Left ventricle myocardium inferior (tissue), 1 donor: ENCODE data around the gene OTUD6A. TPM values are rescaled to one million over a fixed set of nuclear protein-coding genes. Genes with fewer than 3 reads are reported as not detected.

ENCODE experiments used
- DNase-seq: peaks from one replicate; pipeline ENCODE4 v3.0.0-alpha.2; 2020
- H3K27ac ChIP-seq: fragments of 200-600 bp; replicated peaks from 2 replicates; pipeline ENCODE4 v1.8.0; 2021
- H3K27me3 ChIP-seq: fragments of 200-600 bp; 2 replicates; pipeline ENCODE4 v1.8.0; 2021; ENCODE audit warnings: low read depth
- H3K36me3 ChIP-seq: fragments of 200-600 bp; 2 replicates; pipeline ENCODE4 v1.8.0; 2021
- H3K4me1 ChIP-seq: fragments of 200-600 bp; 2 replicates; pipeline ENCODE4 v1.8.0; 2021
- H3K4me3 ChIP-seq: fragments of 200-600 bp; 2 replicates; pipeline ENCODE4 v1.8.0; 2021; ENCODE audit warnings: mild to moderate bottlenecking, moderate library complexity
- H3K9me3 ChIP-seq: fragments of 200-600 bp; replicated peaks from 2 replicates; pipeline ENCODE4 v1.8.0; 2021
- intact Hi-C: fragments of 100-400 bp; cut with micrococcal nuclease; formaldehyde crosslinking; loops from one replicate; pipeline ENCODE4 v1.11.0; 2022
- total RNA-seq: library from RNA; stranded (reverse); fragmentation: NEBNext Ultra II Directional; extraction: Animal tissue kit (Norgen Biotek cat#: 25700); gene quantifications from one replicate; pipeline ENCODE4 v1.2.1, GENCODE V29; 2021
- TF ChIP-seq, protein P1 (sequence below): fragments of 200-600 bp; IDR thresholded peaks from 2 replicates; pipeline ENCODE4 v1.8.0; 2021; ENCODE audit warnings: antibody characterized with exemption, mild to moderate bottlenecking, borderline replicate concordance
- donor health status: DM: no; HTN: yes; CAD: no; lungs with severe emphysema.

The OTUD6A gene
- total RNA-seq, 1 donor from 2014 or later, result not detected

DNA sequence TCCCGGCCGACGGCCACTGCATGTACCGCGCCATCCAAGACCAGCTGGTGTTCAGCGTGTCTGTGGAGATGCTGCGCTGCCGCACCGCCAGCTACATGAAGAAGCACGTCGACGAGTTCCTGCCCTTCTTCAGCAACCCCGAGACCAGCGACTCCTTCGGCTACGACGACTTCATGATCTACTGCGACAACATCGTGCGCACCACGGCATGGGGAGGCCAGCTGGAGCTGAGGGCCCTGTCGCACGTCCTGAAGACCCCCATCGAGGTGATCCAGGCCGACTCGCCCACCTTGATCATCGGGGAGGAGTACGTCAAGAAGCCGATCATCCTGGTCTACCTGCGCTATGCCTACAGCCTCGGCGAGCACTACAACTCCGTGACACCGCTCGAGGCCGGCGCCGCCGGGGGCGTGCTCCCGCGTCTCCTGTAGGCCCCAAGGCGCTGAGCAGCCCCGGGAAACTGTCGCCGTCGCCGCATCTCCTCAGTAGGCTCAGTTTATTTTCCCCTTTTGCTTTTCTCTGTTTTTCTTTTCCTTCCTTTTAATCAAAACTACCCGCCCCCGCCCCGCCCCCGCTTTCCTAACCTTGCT, 799 bp downstream of the OTUD6A start:
- DNase-seq, result no peak
- Histone ChIP-seq H3K4me1 (no peaks in the 10 kb centered on the region), H3K27ac (no peak overlapping the region), H3K27me3 (no peaks in the 10 kb centered on the region), H3K9me3 (no peaks in the 10 kb centered on the region), H3K36me3 (no peaks in the 10 kb centered on the region), H3K4me3 (no peak overlapping the region)
- TF ChIP-seq, protein P1, sequence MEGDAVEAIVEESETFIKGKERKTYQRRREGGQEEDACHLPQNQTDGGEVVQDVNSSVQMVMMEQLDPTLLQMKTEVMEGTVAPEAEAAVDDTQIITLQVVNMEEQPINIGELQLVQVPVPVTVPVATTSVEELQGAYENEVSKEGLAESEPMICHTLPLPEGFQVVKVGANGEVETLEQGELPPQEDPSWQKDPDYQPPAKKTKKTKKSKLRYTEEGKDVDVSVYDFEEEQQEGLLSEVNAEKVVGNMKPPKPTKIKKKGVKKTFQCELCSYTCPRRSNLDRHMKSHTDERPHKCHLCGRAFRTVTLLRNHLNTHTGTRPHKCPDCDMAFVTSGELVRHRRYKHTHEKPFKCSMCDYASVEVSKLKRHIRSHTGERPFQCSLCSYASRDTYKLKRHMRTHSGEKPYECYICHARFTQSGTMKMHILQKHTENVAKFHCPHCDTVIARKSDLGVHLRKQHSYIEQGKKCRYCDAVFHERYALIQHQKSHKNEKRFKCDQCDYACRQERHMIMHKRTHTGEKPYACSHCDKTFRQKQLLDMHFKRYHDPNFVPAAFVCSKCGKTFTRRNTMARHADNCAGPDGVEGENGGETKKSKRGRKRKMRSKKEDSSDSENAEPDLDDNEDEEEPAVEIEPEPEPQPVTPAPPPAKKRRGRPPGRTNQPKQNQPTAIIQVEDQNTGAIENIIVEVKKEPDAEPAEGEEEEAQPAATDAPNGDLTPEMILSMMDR, result no peak
- intact Hi-C loops, result no loop called here

DNA sequence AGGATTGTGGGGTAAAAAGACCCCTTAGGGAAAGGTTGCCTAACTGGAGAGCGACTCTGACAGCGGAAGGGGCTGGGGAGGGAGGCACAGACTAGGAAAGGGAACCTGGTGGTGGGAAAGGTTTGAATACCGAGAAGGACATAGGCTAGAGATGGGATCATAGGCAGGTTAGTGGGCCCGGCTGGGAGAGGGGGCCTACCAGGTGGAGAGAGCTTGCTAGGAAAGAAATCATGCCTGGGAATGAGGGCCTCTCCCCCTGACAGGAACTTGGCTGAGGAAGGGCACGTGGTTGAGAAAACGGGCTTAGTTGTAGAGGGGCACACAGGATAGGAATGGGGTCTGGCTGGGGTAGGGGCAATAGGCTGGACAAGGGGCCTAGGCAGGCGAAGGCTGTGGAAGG, 4.4 kb downstream of the OTUD6A start:
- TF ChIP-seq, protein P1, result no peak
- no peaks in the 10 kb centered on the region for H3K9me3 ChIP-seq
- no peaks in the 10 kb centered on the region for H3K36me3 ChIP-seq
- intact Hi-C loops, result no loop called here
- no peak overlapping the region for H3K27ac ChIP-seq
- H3K4me3 ChIP-seq, result no peak overlapping the region
- H3K27me3 ChIP-seq, result no peaks in the 10 kb centered on the region
- no peaks in the 10 kb centered on the region for H3K4me1 ChIP-seq
- DNase-seq, result no peak

DNA sequence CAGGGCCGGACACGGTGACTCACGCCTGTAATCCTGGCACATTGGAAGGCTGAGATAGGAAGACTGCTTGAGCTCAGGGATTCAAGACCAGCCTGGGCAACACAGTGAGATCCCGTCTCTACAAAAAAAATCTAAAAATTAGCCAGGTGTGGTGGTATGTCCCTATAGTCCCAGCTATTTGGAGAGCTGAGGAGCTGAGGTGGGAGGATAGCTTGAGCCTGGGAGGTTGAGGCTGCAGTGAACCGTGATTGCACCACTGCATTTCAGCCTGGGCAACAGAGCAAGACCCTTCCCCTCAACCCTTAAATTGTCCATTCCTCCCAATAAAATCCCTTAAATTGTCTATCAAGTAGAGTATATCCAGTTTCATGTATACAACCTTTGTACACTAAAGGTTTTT, 17.0 kb downstream of the OTUD6A start:
- TF ChIP-seq, protein P1, result no peak
- H3K27me3 ChIP-seq, result no peaks in the 10 kb centered on the region
- H3K4me3 ChIP-seq, result no peak overlapping the region
- no peaks in the 10 kb centered on the region for H3K9me3 ChIP-seq
- no peak for DNase-seq
- intact Hi-C loops, result no loop called here
- H3K4me1 ChIP-seq, result no peaks in the 10 kb centered on the region
- H3K36me3 ChIP-seq, result no peaks in the 10 kb centered on the region
- no peak overlapping the region for H3K27ac ChIP-seq

DNA sequence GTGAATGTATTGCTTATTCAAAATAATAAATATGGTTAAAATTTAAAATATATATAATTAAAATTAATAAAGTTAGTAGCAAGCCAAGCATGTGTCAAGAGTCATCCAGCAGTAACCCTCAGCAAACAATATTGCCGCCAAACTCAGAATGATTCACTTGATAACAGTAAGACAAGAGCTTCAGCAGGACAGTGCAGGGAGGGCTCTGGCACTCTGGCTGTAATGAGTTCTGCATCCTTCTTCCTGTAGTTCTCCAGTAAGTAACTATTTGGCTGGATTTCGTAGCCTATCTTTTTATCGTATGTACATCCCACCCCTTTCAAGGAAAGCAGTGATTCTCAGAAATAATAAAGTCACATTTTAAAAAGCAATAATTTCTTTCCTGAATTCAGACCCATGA, 17.6 kb downstream of the OTUD6A start:
- no peak overlapping the region for H3K27ac ChIP-seq
- no peaks in the 10 kb centered on the region for H3K4me1 ChIP-seq
- no peaks in the 10 kb centered on the region for H3K9me3 ChIP-seq
- no peak overlapping the region for H3K4me3 ChIP-seq
- DNase-seq, result no peak
- no peaks in the 10 kb centered on the region for H3K36me3 ChIP-seq
- TF ChIP-seq, protein P1, result no peak
- intact Hi-C loops, result no loop called here
- H3K27me3 ChIP-seq, result no peaks in the 10 kb centered on the region

DNA sequence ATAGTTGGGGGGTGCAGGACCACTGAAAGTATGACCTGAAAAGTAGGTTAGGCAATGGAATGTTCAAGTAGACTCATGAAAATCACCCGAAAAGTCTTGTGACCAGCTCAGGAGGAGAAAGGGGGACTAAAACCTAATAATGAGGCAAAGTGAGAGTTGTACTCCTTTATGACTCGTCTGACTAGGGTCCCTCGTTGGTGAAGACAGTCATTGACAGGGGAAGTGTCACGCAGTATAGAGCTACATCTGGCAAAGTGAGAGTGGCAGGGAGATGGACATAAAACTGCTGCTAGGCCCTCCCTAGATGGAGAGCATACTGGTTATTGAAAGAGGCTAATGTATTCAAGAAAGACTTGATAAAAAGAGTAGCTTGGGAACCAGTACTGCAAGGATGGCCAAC, 20.5 kb downstream of the OTUD6A start:
- Histone ChIP-seq H3K9me3 (no peaks in the 10 kb centered on the region), H3K27ac (no peak overlapping the region), H3K4me1 (no peaks in the 10 kb centered on the region), H3K36me3 (no peaks in the 10 kb centered on the region), H3K4me3 (no peak overlapping the region), H3K27me3 (no peaks in the 10 kb centered on the region)
- intact Hi-C loops, result no loop called here
- no peak for DNase-seq
- TF ChIP-seq, protein P1, result no peak
